HCT116 (cell line): Measurements from ENCODE around the gene FAM227A. TPM values are rescaled to one million over a fixed set of nuclear protein-coding genes. Genes with fewer than 3 reads are reported as not detected.

Experiments used
- ATAC-seq: fragments of 200-7000 bp; cut with Tn5 transposase; 2 replicates; pipeline ENCODE4 v1.9.1; 2020; ENCODE audit warnings: mild to moderate bottlenecking, moderate library complexity
- BruUV-seq: library from RNA; stranded (reverse); fragments of 400-500 nt; replicated peaks from 2 replicates; lab custom pipeline; 2021; lab: Mats Ljungman, UMichigan
- CTCF ChIA-PET: fragments of 300-600 bp; sonication (Branson Sonifier 250); formaldehyde crosslinking; loops from one replicate; lab custom pipeline; 2021; ENCODE audit warnings: antibody characterized with exemption; lab: Charles Lee
- POLR2A ChIA-PET: fragments of 300-600, 350-600 bp; sonication (Branson Sonifier 250); formaldehyde crosslinking; loops from one replicate; lab custom pipeline; 2021; ENCODE audit warnings: antibody characterized with exemption; lab: Charles Lee
- RAD21 ChIA-PET, 2 experiments: fragments of 300-600 bp; sonication (Branson Sonifier 250); formaldehyde crosslinking; loops; one replicate each; lab custom pipeline; 2023; ENCODE audit warnings: low total read pairs in 2 of 2; ENCODE audit not compliant: uncharacterized antibody in 2 of 2, unreplicated experiment in 2 of 2, low non-redundant PET in 1 of 2; lab: Charles Lee
- DNase-seq: peaks from one replicate; pipeline ENCODE4 v3.0.0-alpha.2; 2010; ENCODE audit warnings: low read depth, low spot score
- H2AFZ ChIP-seq: fragments of 200-600 bp; shearing (Covaris generic), sonication (generic); 2 replicates; pipeline ENCODE4 v1.6.1; 2017; ENCODE audit warnings: low read depth, mixed run types, mixed read lengths, antibody characterized with exemption, low read length; ENCODE audit not compliant: poor library complexity, severe bottlenecking
- H3K27ac ChIP-seq: 2 replicates; pipeline ENCODE4 v1.5.1; 2012; ENCODE audit warnings: low read depth, low read length
- H3K27me3 ChIP-seq: fragments of 200-600 bp; sonication (generic); 2 replicates; pipeline ENCODE4 v1.6.1; 2016; ENCODE audit warnings: mixed run types, low read length, mixed read lengths; ENCODE audit not compliant: insufficient read depth
- H3K36me3 ChIP-seq, 2 experiments: fragments of 200-500 bp in 1 of 2; fragments of 200-600 bp in 1 of 2; sonication (Bioruptor generic) in 1 of 2; sonication (generic) in 1 of 2; 2 replicates each; pipeline versions ENCODE4 v1.5.1 to v1.6.1; 2014 to 2016; ENCODE audit warnings: low read length in 2 of 2, inconsistent platforms in 1 of 2, mixed read lengths in 1 of 2, mixed run types in 1 of 2; ENCODE audit not compliant: insufficient read depth in 2 of 2, control insufficient read depth in 1 of 2
- H3K4me1 ChIP-seq, 2 experiments: fragments of 200-600 bp in 1 of 2; sonication (generic) in 1 of 2; 2 replicates each; pipeline versions ENCODE4 v1.5.1 to v1.6.1; 2012 to 2017; ENCODE audit warnings: low read length in 2 of 2, inconsistent platforms in 1 of 2, mild to moderate bottlenecking in 1 of 2, mixed read lengths in 1 of 2, mixed run types in 1 of 2, moderate library complexity in 1 of 2; ENCODE audit not compliant: insufficient read depth in 2 of 2, control insufficient read depth in 1 of 2
- H3K4me2 ChIP-seq: fragments of 200-600 bp; sonication (generic); 2 replicates; pipeline ENCODE4 v1.6.1; 2017; ENCODE audit warnings: mixed run types, low read length, mixed read lengths
- H3K4me3 ChIP-seq, 2 experiments: fragments of 200-600 bp in 1 of 2; sonication (generic) in 1 of 2; replicated peaks in 1 of 2; 2 replicates each; pipeline ENCODE4 v1.5.1; 2011 to 2016; ENCODE audit warnings: low read length in 2 of 2, control low read depth in 1 of 2, low read depth in 1 of 2, mild to moderate bottlenecking in 1 of 2, mixed read lengths in 1 of 2, mixed run types in 1 of 2
- H3K79me2 ChIP-seq: fragments of 200-600 bp; sonication (generic); 2 replicates; pipeline ENCODE4 v1.6.1; 2017; ENCODE audit warnings: mild to moderate bottlenecking, mixed run types, low read length, moderate library complexity, mixed read lengths; ENCODE audit not compliant: insufficient read depth
- H3K9ac ChIP-seq: fragments of 200-600 bp; sonication (generic); 2 replicates; pipeline ENCODE4 v1.6.1; 2016; ENCODE audit warnings: low read length, mixed read lengths
- H3K9me2 ChIP-seq: fragments of 200-600 bp; sonication (generic), shearing (Covaris generic); 2 replicates; pipeline ENCODE4 v1.6.1; 2017; ENCODE audit warnings: mixed run types, mild to moderate bottlenecking, moderate library complexity; ENCODE audit not compliant: insufficient read depth
- H3K9me3 ChIP-seq, 2 experiments: fragments of 200-500 bp in 1 of 2; fragments of 200-600 bp in 1 of 2; sonication (Bioruptor generic) in 1 of 2; sonication (generic) in 1 of 2; 2 replicates each; pipeline ENCODE4 v1.6.1; 2014 to 2017; ENCODE audit warnings: low read length in 2 of 2, mixed read lengths in 2 of 2, inconsistent platforms in 1 of 2, low read depth in 1 of 2, mild to moderate bottlenecking in 1 of 2, mixed run types in 1 of 2, moderate library complexity in 1 of 2; ENCODE audit not compliant: control insufficient read depth in 1 of 2, insufficient read depth in 1 of 2
- H4K20me1 ChIP-seq: fragments of 200-600 bp; sonication (generic), shearing (Covaris generic); 2 replicates; pipeline ENCODE4 v1.6.1; 2017; ENCODE audit warnings: mixed run types, mild to moderate bottlenecking, moderate library complexity; ENCODE audit not compliant: insufficient read depth
- CBX3 ChIP-seq: IDR thresholded peaks from 2 replicates; pipeline ENCODE4 v1.6.1; 2012; ENCODE audit warnings: low read depth
- EZH2 ChIP-seq: fragments of 200-600 bp; sonication (generic); IDR thresholded peaks from 2 replicates; pipeline ENCODE4 v1.6.1; 2017; ENCODE audit warnings: antibody characterized with exemption, mixed run types
- FOSL1 ChIP-seq: IDR thresholded peaks from 2 replicates; pipeline ENCODE4 v1.6.1; 2012; ENCODE audit warnings: low read depth
- JUND ChIP-seq: IDR thresholded peaks from 2 replicates; pipeline ENCODE4 v1.6.1; 2012
- POLR2A ChIP-seq: IDR thresholded peaks from 2 replicates; pipeline ENCODE4 v1.7.0; 2011; ENCODE audit warnings: borderline replicate concordance; ENCODE audit not compliant: insufficient read depth, insufficient read length; ENCODE audit errors: extremely low read depth
- REST ChIP-seq: IDR thresholded peaks from 2 replicates; pipeline ENCODE4 v1.6.1; 2012; ENCODE audit warnings: low read depth
- SIN3A ChIP-seq: IDR thresholded peaks from 2 replicates; pipeline ENCODE4 v1.6.1; 2012; ENCODE audit warnings: low read depth
- SP1 ChIP-seq: IDR thresholded peaks from 2 replicates; pipeline ENCODE4 v1.6.1; 2012; ENCODE audit warnings: low read depth
- TCF7L2 ChIP-seq: IDR thresholded peaks from 2 replicates; pipeline ENCODE4 v1.7.0; 2011; ENCODE audit warnings: borderline replicate concordance, inconsistent platforms; ENCODE audit not compliant: insufficient read depth, insufficient read length; ENCODE audit errors: extremely low read depth
- YY1 ChIP-seq: IDR thresholded peaks from 2 replicates; pipeline ENCODE4 v1.6.1; 2011; ENCODE audit warnings: low read length, low read depth, moderate library complexity, mild to moderate bottlenecking; ENCODE audit not compliant: insufficient replicate concordance; ENCODE audit errors: extremely low read depth
- ZBTB33 ChIP-seq: IDR thresholded peaks from 2 replicates; pipeline ENCODE4 v1.6.1; 2011; ENCODE audit warnings: mild to moderate bottlenecking, low read length, moderate library complexity; ENCODE audit not compliant: insufficient replicate concordance; ENCODE audit errors: extremely low read depth
- ZFX ChIP-seq: fragments of 450-650 bp; IDR thresholded peaks from 2 replicates; pipeline ENCODE4 v1.6.1; 2017
- intact Hi-C: fragments of 100-400 bp; cut with micrococcal nuclease; formaldehyde crosslinking; loops from 2 replicates; pipeline ENCODE4 v1.10.0; 2022
- total RNA-seq: library from RNA; stranded (reverse); gene quantifications from one replicate; pipeline ENCODE4 v1.2.1, GENCODE V29; 2021; ENCODE audit not compliant: unreplicated experiment

FAM227A gene
- total RNA-seq, 1 experiment from 2014 or later, result 3.9 TPM

GRCh38 chr22:38641476-38642040, 14.6 kb downstream of the FAM227A start:
- ATAC-seq (no peak), DNase-seq (no peak)
- no peaks in the 10 kb centered on the region for H3K4me1 ChIP-seq
- no peak overlapping the region for H2AFZ ChIP-seq
- no peaks in the 10 kb centered on the region for H3K9me2 ChIP-seq
- H3K9me3 ChIP-seq, result no peaks in the 10 kb centered on the region
- POLR2A ChIA-PET, result no interaction called here
- intact Hi-C loops, result no loop called here
- no peaks in the 10 kb centered on the region for H4K20me1 ChIP-seq
- peaks cover 0 to 4% of the 10 kb centered on the region in 2 experiments; a peak in 2 of 4 replicates for H3K36me3 ChIP-seq
- TF ChIP-seq EZH2, result no peak
- no peak for TF ChIP-seq ZFX
- no peak for TF ChIP-seq SIN3A
- TF ChIP-seq FOSL1, result no peak
- no peak for TF ChIP-seq SP1
- TF ChIP-seq JUND, result no peak
- TF ChIP-seq POLR2A, result no peak
- TF ChIP-seq CBX3, result no peak
- no peak for TF ChIP-seq ZBTB33
- TF ChIP-seq TCF7L2, result no peak
- no peak for TF ChIP-seq REST
- TF ChIP-seq YY1, result no peak
- no peak overlapping the region for H3K9ac ChIP-seq
- RAD21 ChIA-PET, result no interaction called here
- no peaks in the 10 kb centered on the region for H3K27me3 ChIP-seq
- H3K27ac ChIP-seq, result no peak overlapping the region
- BruUV-seq, result no TSS peak
- H3K4me2 ChIP-seq, result no peak overlapping the region
- H3K79me2 ChIP-seq, result no peaks in the 10 kb centered on the region
- no peak overlapping the region for H3K4me3 ChIP-seq
- CTCF ChIA-PET, result no interaction called here
